ENCODE measurements around the gene CBX6. TPM values are rescaled to one million over a fixed set of nuclear protein-coding genes. Genes with fewer than 3 reads are reported as not detected.
"Not testable (repeated sequence)": the region's sequence is repeated elsewhere in the genome, so short reads cannot be mapped to it uniquely, and the experiment has no call there.

CBX6 gene
- 25.6 TPM for polyA plus RNA-seq
- long read RNA-seq, donor 1, full-length matches to known transcripts, result 10 of 10 reads
- long read RNA-seq, donor 1, partial matches to known transcripts, result 0 of 10 reads
- long read RNA-seq, donor 1, other reads (novel, unspliced or antisense), result 0 of 10 reads
- long read RNA-seq, donor 2, full-length matches to known transcripts, result 13 of 13 reads
- long read RNA-seq, donor 2, partial matches to known transcripts, result 0 of 13 reads
- long read RNA-seq, donor 2, other reads (novel, unspliced or antisense), result 0 of 13 reads
- long read RNA-seq, donor 3, result 0 reads
- long read RNA-seq, donor 4, full-length matches to known transcripts, result 1 of 1 reads
- long read RNA-seq, donor 4, partial matches to known transcripts, result 0 of 1 reads
- long read RNA-seq, donor 4, other reads (novel, unspliced or antisense), result 0 of 1 reads
- long read RNA-seq, donor 5, full-length matches to known transcripts, result 6 of 6 reads
- long read RNA-seq, donor 5, partial matches to known transcripts, result 0 of 6 reads
- long read RNA-seq, donor 5, other reads (novel, unspliced or antisense), result 0 of 6 reads
- long read RNA-seq, donor 6, full-length matches to known transcripts, result 5 of 5 reads
- long read RNA-seq, donor 6, partial matches to known transcripts, result 0 of 5 reads
- long read RNA-seq, donor 6, other reads (novel, unspliced or antisense), result 0 of 5 reads
- long read RNA-seq, donor 7, full-length matches to known transcripts, result 9 of 9 reads
- long read RNA-seq, donor 7, partial matches to known transcripts, result 0 of 9 reads
- long read RNA-seq, donor 7, other reads (novel, unspliced or antisense), result 0 of 9 reads
- long read RNA-seq, donor 8, full-length matches to known transcripts, result 3 of 3 reads
- long read RNA-seq, donor 8, partial matches to known transcripts, result 0 of 3 reads
- long read RNA-seq, donor 8, other reads (novel, unspliced or antisense), result 0 of 3 reads
- long read RNA-seq, donor 9, full-length matches to known transcripts, result 1 of 1 reads
- long read RNA-seq, donor 9, partial matches to known transcripts, result 0 of 1 reads
- long read RNA-seq, donor 9, other reads (novel, unspliced or antisense), result 0 of 1 reads
- long read RNA-seq, donor 10, full-length matches to known transcripts, result 8 of 8 reads
- long read RNA-seq, donor 10, partial matches to known transcripts, result 0 of 8 reads
- long read RNA-seq, donor 10, other reads (novel, unspliced or antisense), result 0 of 8 reads
- long read RNA-seq, donor 11, full-length matches to known transcripts, result 4 of 4 reads
- long read RNA-seq, donor 11, partial matches to known transcripts, result 0 of 4 reads
- long read RNA-seq, donor 11, other reads (novel, unspliced or antisense), result 0 of 4 reads

DNA sequence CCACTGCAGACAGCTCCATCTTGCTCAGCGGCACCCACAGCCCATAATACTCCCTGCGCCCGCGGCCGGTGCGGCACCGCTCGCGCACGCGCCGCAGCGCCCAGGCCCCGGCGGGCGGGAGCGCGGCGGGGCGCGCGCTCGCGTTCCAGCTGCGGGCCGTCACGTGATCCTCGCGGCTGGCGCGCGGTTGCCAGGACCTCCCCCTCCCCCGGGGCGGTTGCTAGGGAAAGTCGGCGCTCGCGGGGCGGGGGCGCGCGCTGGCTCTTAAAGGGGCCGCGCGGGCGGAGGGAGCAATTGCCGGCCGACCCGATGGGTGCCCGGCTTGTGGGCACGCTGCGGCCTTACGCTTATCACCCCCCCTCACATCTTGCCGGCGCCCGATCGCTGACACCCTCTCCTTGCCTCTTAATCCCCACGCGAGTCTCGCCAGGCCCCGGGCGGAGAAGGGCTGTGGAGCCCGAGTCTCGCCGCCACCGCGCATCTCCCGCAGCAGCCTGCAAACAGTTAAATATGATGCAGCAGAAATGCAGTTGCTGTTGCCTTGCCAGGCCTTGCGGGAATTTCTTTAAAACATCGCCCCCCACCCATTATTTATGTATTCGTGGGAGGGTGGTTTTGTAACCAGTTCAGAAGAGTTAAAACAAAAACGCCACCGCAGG is at the start of gene CBX6:
Gene CBX6 (minus strand): TSS at position 45 of the 659 bp plus-strand sequence. CDS start 26 bp downstream, at position 19.
- WGBS (ENCODE audit: insufficient coverage, low lambda C conversion rate), result no CpG with 5 or more reads among the region's 73 CpGs
- H3K9me3 ChIP-seq (ENCODE audit: control insufficient read depth, low read depth, low read length), result peaks cover 6% of the 10 kb centered on the region
- peak within 1 kb of the TSS; percentile 86 for H3K27ac ChIP-seq (ENCODE audit: low read length)
- peaks cover 25% of the 10 kb centered on the region for H3K36me3 ChIP-seq (ENCODE audit: control insufficient read depth, insufficient read depth, low read length)
- no peaks in the 10 kb centered on the region for H3K27me3 ChIP-seq (ENCODE audit: control insufficient read depth, insufficient read depth, low read length)
- DNase-seq, result peak; percentile 92 to 97
- H3K4me1 ChIP-seq (ENCODE audit: control insufficient read depth, insufficient read depth, low read length), result peaks cover 18% of the 10 kb centered on the region
- H3K4me3 ChIP-seq (ENCODE audit: low read length), result peak within 1 kb of the TSS; percentile 90

DNA sequence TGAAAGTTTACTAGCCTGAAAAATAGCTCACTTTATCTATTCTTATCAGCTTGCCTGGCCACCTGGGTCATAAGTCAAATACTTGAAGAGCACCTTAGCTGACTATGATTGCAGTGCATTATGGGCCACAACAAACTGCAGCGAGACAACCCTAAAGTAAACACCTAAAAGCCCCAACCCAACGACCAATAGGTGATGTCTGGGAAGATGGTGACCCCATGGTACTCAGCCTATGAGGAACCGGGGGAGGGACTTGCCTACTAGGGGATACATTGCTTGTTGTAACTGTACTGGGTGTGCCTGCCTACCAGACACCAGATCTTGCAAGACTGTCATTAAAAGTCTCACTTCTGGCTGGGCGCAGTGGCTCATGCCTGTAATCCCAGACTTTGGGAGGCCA is 49.8 kb upstream of the CBX6 start:
- peak overlapping the region; percentile 2 for H3K27ac ChIP-seq (ENCODE audit: low read length)

DNA sequence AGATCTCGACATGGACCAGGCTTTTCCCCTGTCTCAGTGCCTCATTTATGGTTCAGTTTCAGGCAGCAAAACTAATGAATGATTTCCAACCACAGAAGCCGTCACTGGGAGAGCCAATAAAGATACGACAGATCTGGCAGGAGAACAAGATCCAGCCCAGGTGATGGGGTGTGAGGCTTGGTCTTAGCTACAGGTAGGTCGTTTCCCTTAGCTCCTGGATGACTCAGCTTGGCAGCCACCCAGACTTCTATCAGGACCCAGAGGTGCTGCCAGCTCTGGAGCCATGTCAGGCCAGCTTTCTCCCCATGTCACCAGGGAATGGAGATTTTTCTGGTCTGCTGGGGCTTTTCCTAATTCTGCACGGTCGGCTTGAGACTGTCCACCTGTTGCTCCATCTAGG is 49.1 kb upstream of the CBX6 start:
- H3K4me3 ChIP-seq (ENCODE audit: low read length), result no peak overlapping the region
- peaks cover 5% of the 10 kb centered on the region for H3K27me3 ChIP-seq (ENCODE audit: control insufficient read depth, insufficient read depth, low read length)
- peak overlapping the region; percentile 2 for H3K27ac ChIP-seq (ENCODE audit: low read length)
- peaks cover 52% of the 10 kb centered on the region for H3K4me1 ChIP-seq (ENCODE audit: control insufficient read depth, insufficient read depth, low read length)
- DNase-seq, result peak; percentile 54 to 84
- no CpG with 5 or more reads among the region's 6 CpGs for WGBS (ENCODE audit: insufficient coverage, low lambda C conversion rate)
- H3K9me3 ChIP-seq (ENCODE audit: control insufficient read depth, low read depth, low read length), result no peaks in the 10 kb centered on the region
- H3K36me3 ChIP-seq (ENCODE audit: control insufficient read depth, insufficient read depth, low read length), result no peaks in the 10 kb centered on the region

More for the DNA sequence above, 49.8 kb upstream of the CBX6 start:
- DNase-seq, result peak; percentile 30 to 53
- Histone ChIP-seq H3K9me3 (ENCODE audit: control insufficient read depth, low read depth, low read length) (no peaks in the 10 kb centered on the region), H3K4me1 (ENCODE audit: control insufficient read depth, insufficient read depth, low read length) (peaks cover 52% of the 10 kb centered on the region), H3K27me3 (ENCODE audit: control insufficient read depth, insufficient read depth, low read length) (no peaks in the 10 kb centered on the region), H3K4me3 (ENCODE audit: low read length) (no peak overlapping the region), H3K36me3 (ENCODE audit: control insufficient read depth, insufficient read depth, low read length) (no peaks in the 10 kb centered on the region)
- no CpG with 5 or more reads among the region's 4 CpGs for WGBS (ENCODE audit: insufficient coverage, low lambda C conversion rate)

DNA sequence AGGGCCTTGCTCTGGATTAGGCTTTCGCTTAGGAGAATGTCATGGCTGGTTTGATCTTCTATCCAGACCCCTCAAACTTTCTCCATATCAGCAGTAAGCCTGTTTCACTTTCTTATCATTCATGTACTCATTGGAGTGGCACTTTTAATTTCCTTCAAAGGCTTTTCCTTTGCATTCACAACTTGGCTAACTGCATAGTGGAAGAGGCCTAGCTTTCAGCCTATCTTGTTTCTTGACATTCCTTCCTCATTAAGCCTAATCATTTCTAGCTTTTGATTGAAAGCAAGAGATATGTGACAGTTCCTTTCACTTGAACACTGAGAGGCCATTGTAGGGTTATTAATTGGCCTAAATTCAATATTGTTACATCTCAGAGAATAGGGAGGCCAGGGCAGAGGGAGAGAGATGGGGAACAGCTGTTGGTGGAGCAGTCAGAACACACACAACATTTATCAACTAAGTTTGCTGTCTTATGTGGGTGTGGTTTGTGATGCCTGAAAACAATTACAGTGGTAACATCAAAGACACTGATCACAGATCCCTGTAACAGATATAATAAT is 47.7 kb upstream of the CBX6 start:
- DNase-seq, result no peak
- H3K4me1 ChIP-seq (ENCODE audit: control insufficient read depth, insufficient read depth, low read length), result peaks cover 39% of the 10 kb centered on the region
- H3K4me3 ChIP-seq (ENCODE audit: low read length), result no peak overlapping the region
- H3K36me3 ChIP-seq (ENCODE audit: control insufficient read depth, insufficient read depth, low read length), result no peaks in the 10 kb centered on the region
- H3K27ac ChIP-seq (ENCODE audit: low read length), result no peak overlapping the region
- H3K9me3 ChIP-seq (ENCODE audit: control insufficient read depth, low read depth, low read length), result no peaks in the 10 kb centered on the region
- peaks cover 5% of the 10 kb centered on the region for H3K27me3 ChIP-seq (ENCODE audit: control insufficient read depth, insufficient read depth, low read length)
- WGBS (ENCODE audit: insufficient coverage, low lambda C conversion rate), result no CpG with 5 or more reads among the region's 1 CpG

DNA sequence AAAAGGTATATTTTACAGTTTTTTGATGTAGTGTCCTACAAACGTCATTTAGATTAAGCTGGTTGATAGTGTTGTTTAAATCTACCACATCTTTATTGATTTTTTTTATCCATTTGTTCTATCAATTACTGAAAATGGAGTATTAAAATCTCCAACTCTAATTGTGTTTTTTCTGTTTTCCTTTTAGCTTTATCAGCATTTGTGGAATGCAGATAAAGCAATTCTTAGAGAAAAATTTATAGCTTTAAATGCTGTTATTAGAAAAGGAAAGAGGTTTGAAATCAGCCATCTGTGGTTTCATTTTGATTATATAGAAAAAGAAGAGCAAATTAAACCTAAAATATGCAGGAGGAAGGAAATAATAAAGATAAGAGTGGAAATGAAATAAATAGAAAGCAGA is 39.4 kb upstream of the CBX6 start:
- H3K27ac ChIP-seq (ENCODE audit: low read length), result no peak overlapping the region
- no peaks in the 10 kb centered on the region for H3K9me3 ChIP-seq (ENCODE audit: control insufficient read depth, low read depth, low read length)
- no peaks in the 10 kb centered on the region for H3K36me3 ChIP-seq (ENCODE audit: control insufficient read depth, insufficient read depth, low read length)
- no peak overlapping the region for H3K4me3 ChIP-seq (ENCODE audit: low read length)
- DNase-seq, result no peak
- 71% methylated on average over 1 of the region's 1 CpG for WGBS (ENCODE audit: insufficient coverage, low lambda C conversion rate)
- peaks cover 11% of the 10 kb centered on the region for H3K4me1 ChIP-seq (ENCODE audit: control insufficient read depth, insufficient read depth, low read length)
- peaks cover 16% of the 10 kb centered on the region for H3K27me3 ChIP-seq (ENCODE audit: control insufficient read depth, insufficient read depth, low read length)

DNA sequence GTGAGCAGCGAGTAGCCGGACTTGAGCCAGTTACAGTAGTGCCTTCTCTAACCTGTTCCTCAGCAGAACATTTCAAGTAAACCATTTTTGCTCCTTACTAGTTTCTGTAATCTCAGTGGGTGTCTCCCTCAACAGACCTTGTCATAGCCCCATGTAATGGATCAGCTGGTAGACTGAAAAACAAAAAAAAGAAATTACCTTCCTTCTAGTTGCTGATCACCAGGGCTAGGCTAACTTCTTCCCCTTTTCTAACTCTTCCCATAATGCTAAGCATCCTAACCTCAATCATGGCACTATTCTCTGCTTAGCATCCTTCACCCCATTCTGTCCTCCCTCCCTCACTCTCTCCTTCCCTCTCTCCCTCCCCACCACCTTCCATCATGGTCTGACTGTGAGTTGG is 35.8 kb upstream of the CBX6 start:
- no peak overlapping the region for H3K4me3 ChIP-seq (ENCODE audit: low read length)
- H3K9me3 ChIP-seq (ENCODE audit: control insufficient read depth, low read depth, low read length), result peaks cover 8% of the 10 kb centered on the region
- no CpG with 5 or more reads among the region's 2 CpGs for WGBS (ENCODE audit: insufficient coverage, low lambda C conversion rate)
- H3K27me3 ChIP-seq (ENCODE audit: control insufficient read depth, insufficient read depth, low read length), result peaks cover 11% of the 10 kb centered on the region
- peaks cover 13% of the 10 kb centered on the region for H3K4me1 ChIP-seq (ENCODE audit: control insufficient read depth, insufficient read depth, low read length)
- no peak for DNase-seq
- H3K27ac ChIP-seq (ENCODE audit: low read length), result no peak overlapping the region
- H3K36me3 ChIP-seq (ENCODE audit: control insufficient read depth, insufficient read depth, low read length), result no peaks in the 10 kb centered on the region

DNA sequence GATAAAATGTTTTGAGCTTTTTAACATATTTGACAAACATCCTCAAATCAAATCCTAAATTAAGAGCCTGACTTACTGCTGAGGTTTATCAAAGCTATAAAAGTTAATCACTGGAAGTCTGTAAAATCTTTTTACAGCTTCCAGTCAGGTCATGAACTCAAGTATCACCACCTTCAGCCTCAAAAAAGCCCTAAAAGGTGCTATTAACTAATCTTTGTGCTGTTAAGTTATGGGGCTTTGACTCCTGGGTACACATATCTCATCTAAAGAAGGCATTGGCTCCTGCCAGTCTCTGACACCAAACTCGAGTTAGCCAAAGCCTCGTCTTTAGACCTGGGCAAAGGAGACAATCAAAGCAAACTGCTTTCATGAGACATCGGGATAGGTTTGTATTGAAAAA is 34.0 kb upstream of the CBX6 start:
- peaks cover 11% of the 10 kb centered on the region for H3K27me3 ChIP-seq (ENCODE audit: control insufficient read depth, insufficient read depth, low read length)
- peaks cover 8% of the 10 kb centered on the region for H3K9me3 ChIP-seq (ENCODE audit: control insufficient read depth, low read depth, low read length)
- peak; percentile 17 to 82 for DNase-seq
- peaks cover 13% of the 10 kb centered on the region for H3K4me1 ChIP-seq (ENCODE audit: control insufficient read depth, insufficient read depth, low read length)
- no peaks in the 10 kb centered on the region for H3K36me3 ChIP-seq (ENCODE audit: control insufficient read depth, insufficient read depth, low read length)
- H3K4me3 ChIP-seq (ENCODE audit: low read length), result no peak overlapping the region
- WGBS (ENCODE audit: insufficient coverage, low lambda C conversion rate), result 50% methylated on average over 1 of the region's 3 CpGs
- no peak overlapping the region for H3K27ac ChIP-seq (ENCODE audit: low read length)

DNA sequence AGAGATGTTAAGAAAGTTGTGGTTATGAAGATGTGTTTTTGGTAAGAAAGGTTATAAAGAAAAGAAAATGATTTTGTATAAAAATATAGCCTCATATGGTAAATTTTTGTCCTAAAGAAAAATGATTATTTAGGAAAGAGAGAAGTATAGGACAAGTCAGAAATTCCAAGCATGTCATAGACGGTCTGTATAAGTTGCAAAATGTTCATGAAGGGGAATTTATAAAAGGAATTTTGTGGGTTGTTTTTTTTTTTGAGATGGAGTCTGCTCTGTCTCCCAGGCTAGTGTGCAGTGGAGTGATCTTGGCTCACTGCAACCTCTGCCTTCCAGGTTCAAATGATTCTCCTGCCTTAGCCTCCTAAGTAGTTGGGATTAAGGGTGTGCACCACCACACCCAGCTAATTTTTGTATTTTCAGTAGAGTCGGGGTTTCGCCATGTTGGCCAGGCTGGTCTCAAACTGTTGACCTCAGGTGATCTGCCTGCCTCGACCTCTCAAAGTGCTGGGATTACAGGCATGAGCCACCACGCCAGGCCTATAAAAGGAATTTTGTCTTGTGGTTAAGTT is 32.1 kb upstream of the CBX6 start:
- H3K36me3 ChIP-seq (ENCODE audit: control insufficient read depth, insufficient read depth, low read length); H3K27ac ChIP-seq (ENCODE audit: low read length); H3K4me3 ChIP-seq (ENCODE audit: low read length); H3K9me3 ChIP-seq (ENCODE audit: control insufficient read depth, low read depth, low read length); DNase-seq: not testable (repeated sequence)
- H3K4me1 ChIP-seq (ENCODE audit: control insufficient read depth, insufficient read depth, low read length), result peaks cover 13% of the 10 kb centered on the region
- H3K27me3 ChIP-seq (ENCODE audit: control insufficient read depth, insufficient read depth, low read length), result peaks cover 11% of the 10 kb centered on the region
- WGBS (ENCODE audit: insufficient coverage, low lambda C conversion rate), result 83% methylated on average over 1 of the region's 5 CpGs

DNA sequence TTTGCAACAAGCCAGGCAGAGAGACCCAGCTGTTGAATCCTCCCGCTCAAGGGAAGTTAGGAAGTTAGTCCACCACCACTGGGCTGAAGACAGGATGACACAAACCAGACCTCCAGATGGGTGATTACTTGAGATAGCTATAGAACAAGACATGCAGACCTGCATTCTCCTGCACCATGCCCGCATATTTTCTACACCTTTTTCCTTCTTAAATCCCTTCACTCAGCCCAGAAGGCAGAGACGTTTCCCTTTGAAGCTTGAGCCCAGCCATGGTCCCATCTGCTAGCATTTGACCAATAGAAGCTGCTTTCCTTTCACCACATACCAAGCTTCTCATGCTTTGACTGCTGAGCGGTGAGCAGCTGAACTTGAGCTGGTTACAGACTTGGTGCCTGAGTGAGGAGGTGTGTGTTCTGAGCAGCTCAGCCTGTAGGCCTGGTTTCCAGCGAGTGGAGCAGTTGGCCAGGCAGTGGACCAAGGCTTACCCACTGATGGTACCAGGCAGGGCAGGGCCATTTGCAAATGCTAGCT is 29.2 kb upstream of the CBX6 start:
- H3K9me3 ChIP-seq (ENCODE audit: control insufficient read depth, low read depth, low read length), result peaks cover 8% of the 10 kb centered on the region
- H3K27me3 ChIP-seq (ENCODE audit: control insufficient read depth, insufficient read depth, low read length), result no peaks in the 10 kb centered on the region
- no peak for DNase-seq
- H3K27ac ChIP-seq (ENCODE audit: low read length), result no peak overlapping the region
- no peaks in the 10 kb centered on the region for H3K36me3 ChIP-seq (ENCODE audit: control insufficient read depth, insufficient read depth, low read length)
- WGBS (ENCODE audit: insufficient coverage, low lambda C conversion rate), result 80% methylated on average over 1 of the region's 5 CpGs
- H3K4me1 ChIP-seq (ENCODE audit: control insufficient read depth, insufficient read depth, low read length), result no peaks in the 10 kb centered on the region
- H3K4me3 ChIP-seq (ENCODE audit: low read length), result no peak overlapping the region

Measured in large intestine (tissue), 12 donors.